ENCODE measurements around the gene MTERF2. TPM values are rescaled to one million over a fixed set of nuclear protein-coding genes. Genes with fewer than 3 reads are reported as not detected.
"Not testable (repeated sequence)": the region's sequence is repeated elsewhere in the genome, so short reads cannot be mapped to it uniquely, and the experiment has no call there.

The MTERF2 gene
- total and polyA plus RNA-seq, 2 of the 13 experiments (the other 11 are each of a cell fraction or from before 2014, with no cell fraction given): 8.0 to 11.6 TPM

GRCh38 chr12:107026806-107027635 is 40.1 kb upstream of the MTERF2 start:
- no peaks in the 10 kb centered on the region for H3K9me3 ChIP-seq (ENCODE audit: low read length)
- no peak for ATAC-seq
- H4K20me1 ChIP-seq (ENCODE audit: insufficient read depth, low read length): no peaks in the 10 kb centered on the region
- CTCF ChIA-PET (ENCODE audit: low intra/inter-chr PET ratio, low total read pairs): no interaction called here
- H3K27ac ChIP-seq (ENCODE audit: extremely low read length, insufficient read depth, low read length): peak overlapping the region; percentile 42
- no peak overlapping the region for H2AFZ ChIP-seq (ENCODE audit: low read length)
- H3K79me2 ChIP-seq (ENCODE audit: insufficient read depth, low read length): peaks cover 7% of the 10 kb centered on the region
- H3K4me1 ChIP-seq (ENCODE audit: insufficient read depth, low read length): peaks cover 22% of the 10 kb centered on the region
- FAIRE-seq: no peak
- BruUV-seq (replicated peaks): no TSS peak
- H3K4me3 ChIP-seq (replicated peaks in 1 of 3; ENCODE audit: insufficient read depth in 1 of 3, low read depth in 2 of 3, low read length in 3 of 3): no peak overlapping the region
- in situ Hi-C loops (cut with HindIII; ENCODE audit: extremely low pct_ligation_motif_present, low pct_unique_long_range_greater_than_20kb) (no loop called here), intact Hi-C loops (cut with micrococcal nuclease; ENCODE audit: unreplicated experiment) (no loop called here)
- H3K4me2 ChIP-seq (ENCODE audit: low read depth, low read length): no peak overlapping the region
- H3K9ac ChIP-seq (ENCODE audit: insufficient read depth, low read depth, low read length): no peak overlapping the region
- POLR2A ChIA-PET: no interaction called here
- H3K27me3 ChIP-seq (ENCODE audit: control insufficient read depth in 1 of 2, insufficient read depth in 2 of 2, low read length in 2 of 2): no peaks in the 10 kb centered on the region
- DNase-seq (ENCODE audit: low spot score): no peak
- 94% methylated on average over 4 of the region's 4 CpGs for WGBS (ENCODE audit: low lambda C conversion rate)
- H3K36me3 ChIP-seq (replicated peaks in 1 of 2; ENCODE audit: control insufficient read depth in 1 of 2, insufficient read depth in 2 of 2, low read length in 2 of 2): no peaks in the 10 kb centered on the region
- TF ChIP-seq ZNF235 (CRISPR knock-in tag; IDR thresholded peaks at IDR 0.05; ENCODE audit: borderline replicate concordance): no peak
- no peak for TF ChIP-seq ZNF777 (CRISPR knock-in tag; IDR thresholded peaks at IDR 0.05)
- TF ChIP-seq CREB3 (CRISPR knock-in tag; IDR thresholded peaks at IDR 0.05): no peak
- no peak for TF ChIP-seq ZNF691 (CRISPR knock-in tag; IDR thresholded peaks at IDR 0.05; ENCODE audit: borderline replicate concordance, low read depth)
- no peak for TF ChIP-seq ZSCAN25 (CRISPR knock-in tag; IDR thresholded peaks at IDR 0.05)
- no peak for TF ChIP-seq FOXA1 (IDR thresholded peaks at IDR 0.05)
- no peak for TF ChIP-seq FOXA1 (CRISPR knock-in tag; IDR thresholded peaks at IDR 0.05)
- TF ChIP-seq RAD21 (CRISPR knock-in tag; IDR thresholded peaks at IDR 0.05): no peak

- H4K20me1 ChIP-seq (ENCODE audit: insufficient read depth, low read length); intact Hi-C loops (cut with micrococcal nuclease; ENCODE audit: unreplicated experiment); FAIRE-seq; H3K4me2 ChIP-seq (ENCODE audit: low read depth, low read length); H2AFZ ChIP-seq (ENCODE audit: low read length); H3K9me3 ChIP-seq (ENCODE audit: low read length); H3K79me2 ChIP-seq (ENCODE audit: insufficient read depth, low read length); CTCF ChIA-PET (ENCODE audit: low intra/inter-chr PET ratio, low total read pairs); POLR2A ChIA-PET; H3K9ac ChIP-seq (ENCODE audit: insufficient read depth, low read depth, low read length); ATAC-seq; DNase-seq (ENCODE audit: low spot score); H3K27me3 ChIP-seq (ENCODE audit: control insufficient read depth in 1 of 2, insufficient read depth in 2 of 2, low read length in 2 of 2); BruUV-seq (replicated peaks); H3K36me3 ChIP-seq (replicated peaks in 1 of 2; ENCODE audit: control insufficient read depth in 1 of 2, insufficient read depth in 2 of 2, low read length in 2 of 2); H3K27ac ChIP-seq (ENCODE audit: extremely low read length, insufficient read depth, low read length); H3K4me3 ChIP-seq (replicated peaks in 1 of 3; ENCODE audit: insufficient read depth in 1 of 3, low read depth in 2 of 3, low read length in 3 of 3); in situ Hi-C loops (cut with HindIII; ENCODE audit: extremely low pct_ligation_motif_present, low pct_unique_long_range_greater_than_20kb): not testable (repeated sequence)
- H3K4me1 ChIP-seq (ENCODE audit: insufficient read depth, low read length): peaks cover 22% of the 10 kb centered on the region
Measured at GRCh38 chr12:107026356-107026755, 39.4 kb upstream of the MTERF2 start.
